Caco-2 (cell line): ENCODE measurements around the gene MBTD1. TPM values are rescaled to one million over a fixed set of nuclear protein-coding genes. Genes with fewer than 3 reads are reported as not detected.
"Not testable (repeated sequence)": the region's sequence is repeated elsewhere in the genome, so short reads cannot be mapped to it uniquely, and the experiment has no call there.

Experiments used
- BruUV-seq: library from RNA; stranded (reverse); fragments of 400-500 nt; replicated peaks from 2 replicates; lab custom pipeline; 2021; lab: Mats Ljungman, UMichigan
- CTCF ChIA-PET: fragments of 300-600 bp; sonication (Branson Sonifier 250); formaldehyde crosslinking; loops from one replicate; lab custom pipeline; 2022; ENCODE audit warnings: antibody characterized with exemption; lab: Charles Lee
- POLR2A ChIA-PET: fragments of 300-600 bp; sonication (Branson Sonifier 250); formaldehyde crosslinking; loops from one replicate; lab custom pipeline; 2022; ENCODE audit warnings: antibody characterized with exemption; lab: Charles Lee
- DNase-seq, 2 experiments: peaks; one replicate each; pipeline versions ENCODE4 v3.0.0 to v3.0.0-alpha.2; 2020 to 2022
- H3K27me3 ChIP-seq: replicated peaks from 2 replicates; pipeline ENCODE4 v1.6.0; 2011; ENCODE audit warnings: low read length; ENCODE audit not compliant: control insufficient read depth, insufficient read depth
- H3K36me3 ChIP-seq: 2 replicates; pipeline ENCODE4 v1.5.1; 2011; ENCODE audit warnings: low read length; ENCODE audit not compliant: control insufficient read depth, insufficient read depth
- H3K4me1 ChIP-seq: fragments of 250-450 bp; sonication (Bioruptor Pico); 2 replicates; pipeline ENCODE4 v1.5.1; 2020; ENCODE audit warnings: mild to moderate bottlenecking
- H3K4me3 ChIP-seq: 2 replicates; pipeline ENCODE4 v1.5.1; 2011; ENCODE audit warnings: low read depth, mild to moderate bottlenecking, control low read depth, low read length
- H3K9me3 ChIP-seq: fragments of 250-450 bp; sonication (Bioruptor Pico); 2 replicates; pipeline ENCODE4 v1.5.1; 2020; ENCODE audit warnings: mild to moderate bottlenecking, moderate library complexity
- H3K27ac Mint-ChIP-seq: one replicate; pipeline ENCODE4 v1.8.0; 2022; ENCODE audit warnings: mixed read lengths; ENCODE audit not compliant: unreplicated experiment
- H3K27me3 Mint-ChIP-seq: one replicate; pipeline ENCODE4 v1.8.0; 2022; ENCODE audit warnings: mixed read lengths; ENCODE audit not compliant: insufficient read depth, unreplicated experiment
- H3K36me3 Mint-ChIP-seq: one replicate; pipeline ENCODE4 v1.8.0; 2022; ENCODE audit warnings: mild to moderate bottlenecking, mixed read lengths; ENCODE audit not compliant: insufficient read depth, unreplicated experiment
- H3K4me1 Mint-ChIP-seq: one replicate; pipeline ENCODE4 v1.8.0; 2022; ENCODE audit warnings: low read depth, mixed read lengths; ENCODE audit not compliant: unreplicated experiment
- H3K4me3 Mint-ChIP-seq: one replicate; pipeline ENCODE4 v1.8.0; 2022; ENCODE audit warnings: mild to moderate bottlenecking, moderate library complexity, mixed read lengths; ENCODE audit not compliant: unreplicated experiment
- H3K9me3 Mint-ChIP-seq: one replicate; pipeline ENCODE4 v1.8.0; 2022; ENCODE audit warnings: mixed read lengths; ENCODE audit not compliant: unreplicated experiment
- intact Hi-C: fragments of 100-400 bp; cut with micrococcal nuclease; formaldehyde crosslinking; loops from one replicate; pipeline ENCODE4 v1.10.0; 2022; ENCODE audit not compliant: unreplicated experiment
- total RNA-seq: library from RNA; stranded (reverse); gene quantifications from 2 replicates; pipeline ENCODE4 v1.2.3, GENCODE V29; 2022
- TF ChIP-seq, protein P1 (sequence below), 2 experiments: fragments of 200-600 bp in 1 of 2; IDR thresholded peaks; 1 replicate in 1 of 2; 2 replicates in 1 of 2; pipeline versions ENCODE4 v1.5.1 to v1.8.0; 2011 to 2022; ENCODE audit warnings: antibody characterized with exemption in 1 of 2, control low read depth in 1 of 2, inconsistent platforms in 1 of 2, low read depth in 1 of 2, low read length in 1 of 2, mild to moderate bottlenecking in 1 of 2, moderate library complexity in 1 of 2; ENCODE audit not compliant: insufficient read depth in 1 of 2, severe bottlenecking in 1 of 2, unreplicated experiment in 1 of 2

The MBTD1 gene
- total RNA-seq, 1 experiment from 2014 or later = 26.2 TPM

DNA sequence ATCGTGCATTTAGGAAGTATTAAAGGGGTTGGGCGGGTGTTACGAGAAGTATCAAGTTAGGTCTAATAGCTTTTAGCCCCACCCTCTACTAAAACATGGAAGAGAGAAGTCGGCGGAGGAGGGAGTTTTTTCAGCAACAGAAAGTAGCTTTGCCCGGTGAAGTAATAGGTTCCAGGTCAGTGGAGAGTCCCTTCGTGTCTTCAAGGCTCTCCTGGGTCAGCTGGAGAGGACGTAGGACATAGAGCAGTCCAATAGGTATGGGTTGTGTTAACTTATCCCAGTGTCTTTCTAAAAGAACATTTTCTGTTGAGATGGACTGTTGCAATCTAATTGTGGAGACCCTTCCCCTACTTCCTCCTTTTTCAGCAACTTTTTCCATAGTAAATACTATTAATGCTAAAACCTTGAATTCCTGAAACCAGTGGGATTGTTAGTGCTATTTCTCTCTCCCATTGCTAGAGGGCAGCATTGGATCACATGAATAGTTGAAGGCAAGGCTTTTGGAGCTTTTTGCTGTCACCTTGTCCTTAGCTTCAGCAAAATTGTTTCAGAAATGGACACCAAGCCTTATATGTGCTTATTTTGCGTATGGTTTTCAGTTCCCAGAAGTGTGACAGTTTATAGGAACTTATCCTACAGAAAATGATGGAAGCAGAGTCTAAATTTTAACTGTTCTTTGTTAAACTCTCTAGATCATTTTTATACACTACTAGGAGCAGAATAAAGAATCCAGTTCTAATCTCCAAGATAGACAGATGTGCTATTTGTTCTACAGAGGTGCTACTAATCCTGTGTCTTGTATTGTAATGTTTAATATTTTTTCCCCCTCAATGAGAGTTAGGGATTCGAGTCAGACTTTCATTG, 38.9 kb upstream of the MBTD1 start:
- H3K36me3 ChIP-seq = no peaks in the 10 kb centered on the region; the same call in 1 of the 2 replicates
- POLR2A ChIA-PET = no interaction called here
- no peaks in the 10 kb centered on the region for H3K9me3 Mint-ChIP-seq
- no peaks in the 10 kb centered on the region for H3K4me1 ChIP-seq
- peak in 1 of 2 experiments; percentile 48 for DNase-seq
- no peak overlapping the region for H3K4me3 ChIP-seq
- H3K36me3 Mint-ChIP-seq = peaks cover 39% of the 10 kb centered on the region
- CTCF ChIA-PET = interaction anchor here (0.6 to 1.8 kb wide), 8 partner anchors 13 to 238 kb away, joined by 3 to 15 read pairs (median 4); no protein-coding TSS in a partner anchor
- no peak overlapping the region for H3K4me3 Mint-ChIP-seq
- intact Hi-C loops = loop anchor here (1.0 to 2.0 kb wide), 4 partner anchors 24 to 238 kb away; no protein-coding TSS in a partner anchor
- H3K27me3 ChIP-seq = no peaks in the 10 kb centered on the region
- no peak overlapping the region for H3K27ac Mint-ChIP-seq
- BruUV-seq = no TSS peak
- TF ChIP-seq, protein P1, sequence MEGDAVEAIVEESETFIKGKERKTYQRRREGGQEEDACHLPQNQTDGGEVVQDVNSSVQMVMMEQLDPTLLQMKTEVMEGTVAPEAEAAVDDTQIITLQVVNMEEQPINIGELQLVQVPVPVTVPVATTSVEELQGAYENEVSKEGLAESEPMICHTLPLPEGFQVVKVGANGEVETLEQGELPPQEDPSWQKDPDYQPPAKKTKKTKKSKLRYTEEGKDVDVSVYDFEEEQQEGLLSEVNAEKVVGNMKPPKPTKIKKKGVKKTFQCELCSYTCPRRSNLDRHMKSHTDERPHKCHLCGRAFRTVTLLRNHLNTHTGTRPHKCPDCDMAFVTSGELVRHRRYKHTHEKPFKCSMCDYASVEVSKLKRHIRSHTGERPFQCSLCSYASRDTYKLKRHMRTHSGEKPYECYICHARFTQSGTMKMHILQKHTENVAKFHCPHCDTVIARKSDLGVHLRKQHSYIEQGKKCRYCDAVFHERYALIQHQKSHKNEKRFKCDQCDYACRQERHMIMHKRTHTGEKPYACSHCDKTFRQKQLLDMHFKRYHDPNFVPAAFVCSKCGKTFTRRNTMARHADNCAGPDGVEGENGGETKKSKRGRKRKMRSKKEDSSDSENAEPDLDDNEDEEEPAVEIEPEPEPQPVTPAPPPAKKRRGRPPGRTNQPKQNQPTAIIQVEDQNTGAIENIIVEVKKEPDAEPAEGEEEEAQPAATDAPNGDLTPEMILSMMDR (IDR thresholded peaks at IDR 0.05; ENCODE audit: insufficient read depth in 1 of 2, low read depth in 1 of 2, low read length in 1 of 2, severe bottlenecking in 1 of 2, unreplicated experiment in 1 of 2) = peak; percentile 75 to 78
- no peaks in the 10 kb centered on the region for H3K27me3 Mint-ChIP-seq
- no peaks in the 10 kb centered on the region for H3K4me1 Mint-ChIP-seq
- H3K9me3 ChIP-seq = no peaks in the 10 kb centered on the region

DNA sequence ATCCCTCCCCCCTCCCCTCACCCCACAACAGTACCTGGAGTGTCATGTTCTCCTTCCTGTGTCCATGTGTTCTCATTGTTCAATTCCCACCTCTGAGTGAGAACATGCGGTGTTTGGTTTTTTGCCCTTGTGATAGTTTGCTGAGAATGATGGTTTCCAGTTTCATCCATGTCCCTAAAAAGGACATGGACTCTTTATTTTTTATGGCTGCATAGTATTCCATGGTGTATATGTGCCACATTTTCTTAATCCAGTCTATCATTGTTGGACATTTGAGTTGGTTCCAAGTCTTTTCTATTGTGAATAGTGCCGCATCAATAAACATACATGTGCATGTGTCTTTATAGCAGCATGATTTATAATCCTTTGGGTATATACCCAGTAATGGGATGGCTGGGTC, 34.5 kb upstream of the MBTD1 start:
- H3K9me3 ChIP-seq, CTCF ChIA-PET, H3K36me3 ChIP-seq, intact Hi-C loops, H3K9me3 Mint-ChIP-seq, POLR2A ChIA-PET, H3K4me3 Mint-ChIP-seq, H3K4me1 Mint-ChIP-seq, DNase-seq, H3K4me3 ChIP-seq, BruUV-seq, H3K27me3 Mint-ChIP-seq, H3K4me1 ChIP-seq, H3K27me3 ChIP-seq, H3K27ac Mint-ChIP-seq: not testable (repeated sequence)
- peaks cover 73% of the 10 kb centered on the region for H3K36me3 Mint-ChIP-seq

DNA sequence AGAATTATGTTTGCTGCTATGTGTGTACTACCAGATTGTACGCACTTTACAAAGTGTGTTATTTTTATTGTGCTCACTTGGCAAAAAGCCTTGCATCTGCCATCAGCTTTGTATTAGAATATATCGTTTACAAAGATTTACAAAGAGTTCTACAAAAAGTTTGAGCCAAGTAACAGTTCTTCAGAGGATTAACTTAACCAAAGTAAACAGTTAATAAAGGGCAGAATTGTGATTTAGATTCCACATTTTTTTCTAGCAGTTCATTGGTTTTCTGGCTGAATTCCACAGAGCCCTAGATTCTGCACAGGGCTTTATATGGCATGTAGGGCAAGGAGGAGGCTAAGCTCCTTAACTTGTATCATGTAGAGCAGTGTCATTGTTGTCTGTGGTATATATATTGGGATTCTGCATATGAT, 29.9 kb upstream of the MBTD1 start:
- Histone ChIP-seq H3K4me1 (no peaks in the 10 kb centered on the region), H3K27me3 (no peaks in the 10 kb centered on the region), H3K9me3 (no peaks in the 10 kb centered on the region), H3K36me3 (no peaks in the 10 kb centered on the region; the same call in 1 of the 2 replicates), H3K4me3 (no peak overlapping the region)
- TF ChIP-seq, protein P1 (IDR thresholded peaks at IDR 0.05; ENCODE audit: insufficient read depth in 1 of 2, low read depth in 1 of 2, low read length in 1 of 2, severe bottlenecking in 1 of 2, unreplicated experiment in 1 of 2) = no peak
- H3K36me3 Mint-ChIP-seq = peaks cover 79% of the 10 kb centered on the region
- H3K27ac Mint-ChIP-seq = no peak overlapping the region
- H3K27me3 Mint-ChIP-seq = no peaks in the 10 kb centered on the region
- intact Hi-C loops = no loop called here
- no peak for DNase-seq
- no peaks in the 10 kb centered on the region for H3K9me3 Mint-ChIP-seq
- no peaks in the 10 kb centered on the region for H3K4me1 Mint-ChIP-seq
- no TSS peak for BruUV-seq
- CTCF ChIA-PET = no interaction called here
- POLR2A ChIA-PET = no interaction called here
- H3K4me3 Mint-ChIP-seq = no peak overlapping the region
